Spleen (tissue), 11 donors: Measurements from ENCODE around the gene GMCL2. TPM values are rescaled to one million over a fixed set of nuclear protein-coding genes. Genes with fewer than 3 reads are reported as not detected.

ENCODE experiments used
- DNase-seq: peaks from one replicate; pipeline ENCODE4 v3.0.0-alpha.2; 2020
- H3K27ac ChIP-seq, 8 donors: fragments of 200-600 bp; sonication (generic) in 7 of 8; 1 replicate in 4 of 8; 2 replicates in 4 of 8; pipeline versions ENCODE4 v1.5.0 to v1.8.0; 2016 to 2021; ENCODE audit warnings: inconsistent platforms in 4 of 8, mild to moderate bottlenecking in 4 of 8, moderate library complexity in 1 of 8
- H3K27me3 ChIP-seq, 7 donors: fragments of 200-600 bp; sonication (generic) in 6 of 7; replicated peaks in 1 of 7; 1 replicate in 4 of 7; 2 replicates in 3 of 7; pipeline versions ENCODE4 v1.5.0 to v1.8.0; 2016 to 2021; ENCODE audit warnings: inconsistent platforms in 3 of 7, mild to moderate bottlenecking in 1 of 7
- H3K36me3 ChIP-seq, 6 donors: fragments of 200-600 bp; sonication (generic) in 5 of 6; 1 replicate in 4 of 6; 2 replicates in 2 of 6; pipeline versions ENCODE4 v1.5.0 to v1.8.0; 2016 to 2021; ENCODE audit warnings: inconsistent platforms in 2 of 6
- H3K4me1 ChIP-seq, 6 donors: fragments of 200-600 bp; sonication (generic) in 5 of 6; 1 replicate in 3 of 6; 2 replicates in 3 of 6; pipeline versions ENCODE4 v1.5.0 to v1.8.0; 2016 to 2021; ENCODE audit warnings: inconsistent platforms in 3 of 6
- H3K4me3 ChIP-seq, 8 donors: fragments of 200-600 bp; sonication (generic) in 7 of 8; 1 replicate in 4 of 8; 2 replicates in 4 of 8; pipeline versions ENCODE4 v1.5.0 to v1.8.0; 2016 to 2021; ENCODE audit warnings: inconsistent platforms in 4 of 8, mild to moderate bottlenecking in 4 of 8, moderate library complexity in 2 of 8
- H3K9me3 ChIP-seq, 8 donors: fragments of 200-600 bp; sonication (generic) in 7 of 8; 1 replicate in 4 of 8; 2 replicates in 4 of 8; pipeline versions ENCODE4 v1.5.0 to v1.8.0; 2016 to 2021; ENCODE audit warnings: inconsistent platforms in 4 of 8
- CTCF ChIP-seq, 11 experiments: fragments of 200-600 bp in 7 of 11; fragments of 450-650 bp in 4 of 11; sonication (generic) in 4 of 11; IDR thresholded peaks in 8 of 11; conservative IDR thresholded peaks in 3 of 11; 1 replicate in 7 of 11; 2 replicates in 4 of 11; pipeline versions ENCODE4 v1.4.0 to v1.8.0; 2016 to 2021; ENCODE audit warnings: antibody characterized with exemption in 11 of 11, inconsistent platforms in 4 of 11, mild to moderate bottlenecking in 1 of 11
- POLR2A ChIP-seq, 3 donors: fragments of 450-650 bp; IDR thresholded peaks; one replicate each; pipeline ENCODE4 v1.5.1; 2017; ENCODE audit warnings: antibody characterized with exemption in 3 of 3, mild to moderate bottlenecking in 1 of 3
- POLR2AphosphoS5 ChIP-seq, 3 donors: sonication (generic); formaldehyde crosslinking; IDR thresholded peaks; one replicate each; pipeline ENCODE4 v1.5.1; 2017; ENCODE audit warnings: antibody characterized with exemption in 3 of 3
- WGBS, 5 donors: extraction: QIAGEN DNeasy Blood & Tissue Kit in 3 of 5; methylation state at CpG; one replicate each; pipeline versions ENCODE4 v1.1.5 to v1.1.7; 2013 to 2018; 5-methylcytosine and 5-hydroxymethylcytosine counted together
- intact Hi-C: fragments of 100-400 bp; cut with DNase I; formaldehyde crosslinking; loops from one replicate; pipeline ENCODE4 v1.15.0; 2023; ENCODE audit warnings: low total_unique reads
- polyA plus RNA-seq, 3 donors: library from polyadenylated mRNA; stranded (reverse); fragments of 200-250 nt; gene quantifications; one replicate each; pipeline ENCODE4 v1.2.1, GENCODE V29; 2013
- total RNA-seq, 7 donors: library from RNA; depleted of rRNA in 3 of 7; stranded (reverse); fragments of >200 nt in 3 of 7; fragmentation: NEBNext Ultra II Directional in 4 of 7; extraction: Animal tissue kit (Norgen Biotek cat#: 25700) in 4 of 7; gene quantifications; one replicate each; pipeline versions ENCODE4 v1.1.0 to v1.2.1, GENCODE V29; 2016 to 2021
- donor health status: healthy with polysubstance abuse.
- donor health status: DM: no; HTN: no; CAD: no; lungs with moderate emphysema.
- donor health status: DM: no; HTN: no; CAD: no.
- donor health status: Bipolar disorder and iron deficiency.
- donor health status: healthy.
- donor health status: DM: no; HTN: no; CAD: no.
- donor health status: DM: yes; HTN: yes; CAD: no.

Gene GMCL2
- total and polyA plus RNA-seq, 10 donors, result 0.03 TPM; not detected in 9

DNA sequence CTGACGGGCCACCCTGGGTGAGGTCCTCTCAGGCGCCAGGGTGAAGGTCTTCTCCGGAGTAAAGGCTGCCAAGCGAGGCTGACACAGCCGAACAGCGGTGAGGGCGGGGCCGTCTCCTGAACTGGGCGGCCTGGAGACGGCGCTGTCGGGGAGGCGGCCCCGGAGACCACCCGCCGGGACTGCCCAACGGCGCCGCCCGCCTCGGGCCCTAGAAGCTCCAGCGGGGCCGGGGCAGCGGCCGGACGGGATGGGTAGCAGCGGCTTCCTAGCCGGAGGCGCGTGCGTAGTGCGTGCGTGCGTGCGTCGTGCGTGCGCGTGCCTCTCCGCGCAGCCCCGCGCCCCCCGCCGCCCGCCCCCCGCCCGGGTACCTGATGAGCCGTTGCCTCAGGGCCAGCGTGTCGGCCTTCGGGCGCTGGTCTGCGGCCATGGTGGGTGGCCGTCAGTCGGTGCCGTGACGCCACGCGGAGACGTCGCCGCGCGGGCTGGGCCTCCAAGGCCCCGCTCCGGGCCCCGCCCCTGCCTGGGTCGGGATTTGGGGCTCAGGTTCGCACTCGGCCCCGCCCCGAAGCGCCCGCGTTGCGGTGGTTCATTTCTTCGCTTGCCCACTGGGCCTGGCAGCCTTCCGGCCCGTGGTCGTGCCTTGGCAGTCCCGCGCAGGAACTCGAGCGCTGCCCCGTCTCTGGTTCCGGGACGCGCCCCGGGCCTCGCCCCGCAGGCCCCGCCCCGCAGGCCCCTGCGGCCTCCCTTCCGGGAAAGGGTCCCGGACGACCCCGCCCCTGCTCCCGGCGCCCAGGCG is 45.2 kb upstream of the GMCL2 start, which contains the start of gene PHYKPL:
Gene PHYKPL, minus strand, starts transcription at position 679 of the 796 bp plus-strand sequence. Its CDS starts 252 bp downstream, at position 427.
- intact Hi-C loops, result no loop called here
- TF ChIP-seq POLR2A (IDR thresholded peaks at IDR 0.05), result no peak
- peak in 2 of 11 experiments; percentile 12 to 18 for TF ChIP-seq CTCF (IDR thresholded peaks at IDR 0.05 in 8 of 11, conservative IDR thresholded peaks at IDR 0.05 in 3 of 11)
- TF ChIP-seq POLR2AphosphoS5 (IDR thresholded peaks at IDR 0.05), result peak; percentile 79 to 91 (median 84)
- H3K4me1 ChIP-seq, result peaks cover 24 to 92% (median 70%) of the 10 kb centered on the region in 6 donors
- no peaks in the 10 kb centered on the region for H3K27me3 ChIP-seq
- peak within 1 kb of the TSS; percentile 97 to 99 (median 99) for H3K27ac ChIP-seq
- DNase-seq, result peak; percentile 95
- H3K9me3 ChIP-seq, result no peaks in the 10 kb centered on the region
- peak within 1 kb of the TSS; percentile 79 to 89 (median 86) for H3K4me3 ChIP-seq
- WGBS, 5 donors, result 0 to 2% (median 1%) methylated on average over 19 to 102 of the region's 102 CpGs
- H3K36me3 ChIP-seq, result peaks cover 0 to 41% (median 31%) of the 10 kb centered on the region in 6 donors

DNA sequence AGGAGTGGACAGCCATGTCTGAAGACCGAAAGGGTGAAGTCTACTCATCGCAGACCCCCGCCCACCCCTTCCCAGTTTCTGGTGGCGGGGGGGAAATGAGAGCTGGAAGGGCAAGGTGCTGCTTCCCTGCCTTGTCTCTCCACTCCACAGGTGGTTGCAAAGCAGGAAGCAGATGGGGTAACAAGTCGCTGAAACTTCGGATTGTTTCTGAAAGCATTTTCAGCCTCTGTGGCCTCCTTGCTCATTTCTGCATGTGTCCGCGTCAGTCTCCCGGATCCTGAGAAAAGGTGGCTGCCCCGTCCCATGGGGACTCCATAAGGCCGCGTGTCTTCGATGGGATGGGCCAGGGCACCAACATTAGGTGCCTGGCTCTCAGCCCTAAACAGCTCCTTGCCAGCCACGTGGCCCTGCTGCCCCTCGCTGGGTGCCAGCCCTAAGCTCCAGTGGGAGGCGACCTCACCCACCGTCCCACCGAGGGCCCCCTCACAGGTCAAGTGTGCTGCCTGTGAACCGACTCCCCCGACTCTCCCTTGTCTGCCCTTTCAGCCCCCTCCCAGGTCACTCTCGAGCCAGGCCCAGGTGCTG is 44.5 kb upstream of the GMCL2 start:
- peaks cover 24 to 92% (median 63%) of the 10 kb centered on the region in 6 donors for H3K4me1 ChIP-seq

DNA sequence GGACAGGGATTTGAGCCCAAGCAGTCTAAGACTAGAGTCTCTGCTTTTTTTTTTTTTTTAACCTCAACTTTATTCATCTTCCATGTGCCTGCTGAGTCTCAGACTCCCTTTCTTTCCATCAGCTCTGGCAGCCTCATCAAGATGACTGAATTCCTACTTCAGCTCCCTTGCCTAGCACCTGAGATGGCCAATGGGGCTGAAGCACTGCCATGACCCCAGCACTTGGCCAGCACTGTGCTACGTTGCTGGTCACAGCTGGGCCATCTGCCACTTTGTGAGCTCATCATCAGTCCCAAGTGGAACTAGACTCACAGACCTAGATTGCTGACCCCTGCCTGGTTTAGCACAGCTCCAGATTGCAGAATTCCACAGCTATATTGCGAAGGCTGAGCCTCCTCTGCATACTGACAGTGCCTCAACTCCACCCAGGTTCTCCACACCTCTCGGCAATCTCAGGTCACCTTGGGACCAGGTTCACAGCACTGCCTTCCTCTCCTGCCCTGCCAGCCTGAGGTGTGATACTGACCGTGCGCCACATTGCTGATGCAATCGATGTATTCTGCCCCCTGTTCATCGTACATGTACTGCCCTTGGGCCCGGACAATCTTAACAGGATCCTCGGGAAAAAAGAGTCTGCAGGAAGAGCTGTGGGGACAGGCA is 43.8 kb upstream of the GMCL2 start:
- Histone ChIP-seq H3K27me3 (no peaks in the 10 kb centered on the region), H3K9me3 (no peaks in the 10 kb centered on the region), H3K4me1 (peaks cover 24 to 88% (median 57%) of the 10 kb centered on the region in 6 donors), H3K36me3 (peaks cover 0 to 54% (median 43%) of the 10 kb centered on the region in 6 donors), H3K4me3 (peak overlapping the region in 7 of 8 donors; percentile 79 to 89 (median 85)), H3K27ac (peak overlapping the region in 6 of 8 donors; percentile 97 to 99 (median 99))
- TF ChIP-seq POLR2AphosphoS5 (IDR thresholded peaks at IDR 0.05), result no peak
- no peak for TF ChIP-seq CTCF (IDR thresholded peaks at IDR 0.05 in 8 of 11, conservative IDR thresholded peaks at IDR 0.05 in 3 of 11)
- TF ChIP-seq POLR2A (IDR thresholded peaks at IDR 0.05), result no peak
- 65 to 77% (median 75%) methylated on average over 9 of the region's 9 CpGs for WGBS, 5 donors
- intact Hi-C loops, result no loop called here
- peak; percentile 69 for DNase-seq

More for the DNA sequence above, 44.5 kb upstream of the GMCL2 start:
- no peak for DNase-seq
- H3K27me3 ChIP-seq, result no peaks in the 10 kb centered on the region
- intact Hi-C loops, result no loop called here
- peaks cover 0 to 48% (median 37%) of the 10 kb centered on the region in 6 donors for H3K36me3 ChIP-seq
- H3K9me3 ChIP-seq, result no peaks in the 10 kb centered on the region
- H3K27ac ChIP-seq, result peak overlapping the region; percentile 97 to 99 (median 99)
- H3K4me3 ChIP-seq, result peak overlapping the region; percentile 79 to 89 (median 86)
- TF ChIP-seq POLR2AphosphoS5 (IDR thresholded peaks at IDR 0.05), result no peak
- no peak for TF ChIP-seq POLR2A (IDR thresholded peaks at IDR 0.05)
- no peak for TF ChIP-seq CTCF (IDR thresholded peaks at IDR 0.05 in 8 of 11, conservative IDR thresholded peaks at IDR 0.05 in 3 of 11)
- WGBS, 5 donors, result 21 to 41% (median 27%) methylated on average over 6 to 21 of the region's 21 CpGs
